GM21447 (cell line): Measurements from ENCODE around the gene KHK.
"Not testable (repeated sequence)": the region's sequence is repeated elsewhere in the genome, so short reads cannot be mapped to it uniquely, and the experiment has no call there.

Experiments used
- ATAC-seq: cut with Tn5 transposase; IDR thresholded peaks from one replicate; pipeline ENCODE4 v1.9.1; 2021; ENCODE audit not compliant: unreplicated experiment

Gene KHK

GRCh38 chr2:27095745-27096651 is 9.4 kb downstream of the KHK start:
- no peak for ATAC-seq

GRCh38 chr2:27096748-27097297 is 10.3 kb downstream of the KHK start:
- ATAC-seq: no peak

- ATAC-seq: no peak
These were observed 10.8 kb downstream of the KHK start for GRCh38 chr2:27097341-27097740.

- ATAC-seq: no peak
These were observed 12.9 kb downstream of the KHK start for GRCh38 chr2:27099334-27099955.

GRCh38 chr2:27100036-27100435 is 13.5 kb downstream of the KHK start:
- ATAC-seq: no peak

GRCh38 chr2:27102329-27102728 is 15.8 kb downstream of the KHK start:
- no peak for ATAC-seq

- ATAC-seq: no peak
These were observed 19.4 kb downstream of the KHK start for GRCh38 chr2:27105981-27106380.

GRCh38 chr2:27108221-27108620 is 21.6 kb downstream of the KHK start:
- no peak for ATAC-seq

- no peak for ATAC-seq
These were observed 22.5 kb downstream of the KHK start for GRCh38 chr2:27109083-27109482.

- ATAC-seq: not testable (repeated sequence)
These were observed 24.2 kb downstream of the KHK start for GRCh38 chr2:27110603-27111352.

GRCh38 chr2:27111392-27112078 is 25.0 kb downstream of the KHK start:
- not testable (repeated sequence) for ATAC-seq

- ATAC-seq: no peak
These were observed 28.9 kb downstream of the KHK start for GRCh38 chr2:27115519-27115918.

- no peak for ATAC-seq
These were observed 31.5 kb downstream of the KHK start for GRCh38 chr2:27117995-27118524.

GRCh38 chr2:27118525-27119329 is 32.2 kb downstream of the KHK start, which contains the start of gene CGREF1:
TSS of gene CGREF1 (minus strand) at chr2:27119128. CDS start at chr2:27104366, 14,762 bp downstream.
- ATAC-seq: no peak

GRCh38 chr2:27119330-27119670 is 32.7 kb downstream of the KHK start:
- ATAC-seq: not testable (repeated sequence)

- no peak for ATAC-seq
These were observed 35.3 kb downstream of the KHK start for GRCh38 chr2:27121906-27122305.

GRCh38 chr2:27122791-27123190 is 36.2 kb downstream of the KHK start:
- ATAC-seq: no peak

GRCh38 chr2:27123302-27124150 is 37.0 kb downstream of the KHK start, which contains the start of gene ABHD1:
TSS of gene ABHD1 (plus strand) at chr2:27123815. CDS start at chr2:27123949, 134 bp downstream.
- ATAC-seq: no peak

GRCh38 chr2:27125104-27125503 is 38.5 kb downstream of the KHK start:
- ATAC-seq: no peak
